Measurements from ENCODE around the gene PDZK1IP1.

PDZK1IP1 gene

GRCh38 chr1:47229031-47229885 is 39.4 kb upstream of the PDZK1IP1 start:
- no peaks in the 10 kb centered on the region for H3K4me1 ChIP-seq (ENCODE audit: low read length)
- no peak overlapping the region for H3K4me3 ChIP-seq (ENCODE audit: low read length)
- H3F3A ChIP-seq (ENCODE audit: insufficient read depth, low read length) = no peaks in the 10 kb centered on the region
- no peak overlapping the region for H3K27ac ChIP-seq (ENCODE audit: low read length)
- H3K79me2 ChIP-seq (ENCODE audit: low read length) = no peaks in the 10 kb centered on the region
- H3K27me3 ChIP-seq (replicated peaks; ENCODE audit: insufficient read depth, low read length) = peaks cover 91% of the 10 kb centered on the region
- H3K36me3 ChIP-seq (replicated peaks; ENCODE audit: insufficient read depth, low read length) = no peaks in the 10 kb centered on the region
- TF ChIP-seq CTCF (IDR thresholded peaks at IDR 0.05; ENCODE audit: low read length) = no peak
- no peak for TF ChIP-seq EZH2 (optimal IDR thresholded peaks at IDR 0.05; ENCODE audit: low read depth, low read length)
- no peak for TF ChIP-seq EZH2phosphoT487 (IDR thresholded peaks at IDR 0.05; ENCODE audit: low read length)
- H2AFZ ChIP-seq (ENCODE audit: low read length) = no peak overlapping the region
- no peaks in the 10 kb centered on the region for H3K9me3 ChIP-seq (replicated peaks; ENCODE audit: insufficient read depth, low read length)
- no peak overlapping the region for H3K4me2 ChIP-seq (ENCODE audit: low read depth, low read length)
- no peaks in the 10 kb centered on the region for H4K20me1 ChIP-seq (ENCODE audit: insufficient read depth, low read length)
- DNase-seq = no peak
- H3K9me2 ChIP-seq (replicated peaks; ENCODE audit: insufficient read depth, low read length) = no peaks in the 10 kb centered on the region
- no peak overlapping the region for H3K9ac ChIP-seq (ENCODE audit: low read length)

- H3K9me2 ChIP-seq (replicated peaks; ENCODE audit: insufficient read depth, low read length) = no peaks in the 10 kb centered on the region
- H3K36me3 ChIP-seq (replicated peaks; ENCODE audit: insufficient read depth, low read length) = no peaks in the 10 kb centered on the region
- H3K9me3 ChIP-seq (replicated peaks; ENCODE audit: insufficient read depth, low read length) = no peaks in the 10 kb centered on the region
- no peak overlapping the region for H3K4me2 ChIP-seq (ENCODE audit: low read depth, low read length)
- H3K4me3 ChIP-seq (ENCODE audit: low read length) = no peak overlapping the region
- no peak overlapping the region for H2AFZ ChIP-seq (ENCODE audit: low read length)
- peaks cover 92% of the 10 kb centered on the region for H3K27me3 ChIP-seq (replicated peaks; ENCODE audit: insufficient read depth, low read length)
- H3K9ac ChIP-seq (ENCODE audit: low read length) = no peak overlapping the region
- no peak overlapping the region for H3K27ac ChIP-seq (ENCODE audit: low read length)
- DNase-seq = no peak
- TF ChIP-seq EZH2 (optimal IDR thresholded peaks at IDR 0.05; ENCODE audit: low read depth, low read length) (no peak), CTCF (IDR thresholded peaks at IDR 0.05; ENCODE audit: low read length) (no peak), EZH2phosphoT487 (IDR thresholded peaks at IDR 0.05; ENCODE audit: low read length) (no peak)
- H3K4me1 ChIP-seq (ENCODE audit: low read length) = no peaks in the 10 kb centered on the region
- no peaks in the 10 kb centered on the region for H3K79me2 ChIP-seq (ENCODE audit: low read length)
- no peaks in the 10 kb centered on the region for H4K20me1 ChIP-seq (ENCODE audit: insufficient read depth, low read length)
- no peaks in the 10 kb centered on the region for H3F3A ChIP-seq (ENCODE audit: insufficient read depth, low read length)
These were observed 38.8 kb upstream of the PDZK1IP1 start for GRCh38 chr1:47228644-47229030.

- Histone ChIP-seq H3K79me2 (ENCODE audit: low read length) (no peaks in the 10 kb centered on the region), H3K4me3 (ENCODE audit: low read length) (no peak overlapping the region), H3K9me2 (replicated peaks; ENCODE audit: insufficient read depth, low read length) (no peaks in the 10 kb centered on the region), H2AFZ (ENCODE audit: low read length) (no peak overlapping the region), H3K9ac (ENCODE audit: low read length) (no peak overlapping the region), H3K27ac (ENCODE audit: low read length) (no peak overlapping the region), H3K9me3 (replicated peaks; ENCODE audit: insufficient read depth, low read length) (no peaks in the 10 kb centered on the region), H3F3A (ENCODE audit: insufficient read depth, low read length) (no peaks in the 10 kb centered on the region), H3K36me3 (replicated peaks; ENCODE audit: insufficient read depth, low read length) (no peaks in the 10 kb centered on the region), H3K4me2 (ENCODE audit: low read depth, low read length) (no peak overlapping the region), H3K27me3 (replicated peaks; ENCODE audit: insufficient read depth, low read length) (peaks cover 88% of the 10 kb centered on the region), H4K20me1 (ENCODE audit: insufficient read depth, low read length) (no peaks in the 10 kb centered on the region), H3K4me1 (ENCODE audit: low read length) (no peaks in the 10 kb centered on the region)
- no peak for TF ChIP-seq EZH2 (optimal IDR thresholded peaks at IDR 0.05; ENCODE audit: low read depth, low read length)
- TF ChIP-seq EZH2phosphoT487 (IDR thresholded peaks at IDR 0.05; ENCODE audit: low read length) = no peak
- no peak for TF ChIP-seq CTCF (IDR thresholded peaks at IDR 0.05; ENCODE audit: low read length)
- DNase-seq = no peak
These were observed 37.8 kb upstream of the PDZK1IP1 start for GRCh38 chr1:47227341-47228232.
